PC-9 (cell line): ENCODE measurements around the gene GTPBP6. TPM values are rescaled to one million over a fixed set of nuclear protein-coding genes. Genes with fewer than 3 reads are reported as not detected.
A peak's percentile ranks its signal among the peaks of the same experiment; 100 is the strongest.
"Not testable (repeated sequence)": the region's sequence is repeated elsewhere in the genome, so short reads cannot be mapped to it uniquely, and the experiment has no call there.

Source experiments
- BruUV-seq: library from RNA; stranded (reverse); fragments of 400-500 nt; replicated peaks from 2 replicates; lab custom pipeline; 2021; lab: Mats Ljungman, UMichigan
- CTCF ChIA-PET: fragments of 300-600 bp; sonication (Branson Sonifier 250); formaldehyde crosslinking; loops from one replicate; lab custom pipeline; 2022; ENCODE audit warnings: antibody characterized with exemption; lab: Charles Lee
- POLR2A ChIA-PET: fragments of 300-600 bp; sonication (Branson Sonifier 250); formaldehyde crosslinking; loops from one replicate; lab custom pipeline; 2022; ENCODE audit warnings: antibody characterized with exemption; ENCODE audit not compliant: unreplicated experiment; lab: Charles Lee
- DNase-seq, 2 experiments: peaks; one replicate each; pipeline versions ENCODE4 v3.0.0 to v3.0.0-alpha.2; 2015 to 2022; ENCODE audit warnings: mixed read lengths in 1 of 2
- H2AFZ ChIP-seq: fragments of 200-600 bp; sonication (generic); 2 replicates; pipeline ENCODE4 v1.8.1; 2017; ENCODE audit warnings: antibody characterized with exemption
- H3F3A ChIP-seq: fragments of 200-600 bp; sonication (generic); 2 replicates; pipeline ENCODE4 v1.8.1; 2017; ENCODE audit warnings: antibody characterized with exemption, mild to moderate bottlenecking, low read depth; ENCODE audit not compliant: insufficient read depth
- H3K27ac ChIP-seq: fragments of 200-600 bp; sonication (generic); 2 replicates; pipeline ENCODE4 v1.6.1; 2016; ENCODE audit warnings: mixed run types
- H3K27me3 ChIP-seq: fragments of 200-600 bp; sonication (generic); 2 replicates; pipeline ENCODE4 v1.6.1; 2016; ENCODE audit warnings: low read depth, mixed run types; ENCODE audit not compliant: insufficient read depth
- H3K36me3 ChIP-seq: fragments of 200-600 bp; sonication (generic); 2 replicates; pipeline ENCODE4 v1.6.1; 2016; ENCODE audit warnings: low read depth, mixed run types
- H3K4me1 ChIP-seq: fragments of 200-600 bp; sonication (generic); replicated peaks from 2 replicates; pipeline ENCODE4 v1.6.1; 2016; ENCODE audit warnings: mixed run types; ENCODE audit not compliant: insufficient read depth
- H3K4me2 ChIP-seq: fragments of 200-600 bp; sonication (generic); 2 replicates; pipeline ENCODE4 v1.6.1; 2017; ENCODE audit warnings: mixed run types
- H3K4me3 ChIP-seq: fragments of 200-600 bp; sonication (generic); 2 replicates; pipeline ENCODE4 v1.6.1; 2016; ENCODE audit warnings: mixed run types
- H3K79me2 ChIP-seq: fragments of 200-600 bp; sonication (generic); 2 replicates; pipeline ENCODE4 v1.6.1; 2017; ENCODE audit warnings: low read depth, mixed run types
- H3K9me2 ChIP-seq: fragments of 200-600 bp; sonication (generic); 2 replicates; pipeline ENCODE4 v1.8.1; 2017; ENCODE audit warnings: mild to moderate bottlenecking; ENCODE audit not compliant: insufficient read depth
- H3K9me3 ChIP-seq: fragments of 200-600 bp; sonication (generic); 2 replicates; pipeline ENCODE4 v1.8.1; 2016; ENCODE audit warnings: low read depth; ENCODE audit not compliant: insufficient read depth
- H4K20me1 ChIP-seq: fragments of 200-600 bp; sonication (generic); 2 replicates; pipeline ENCODE4 v1.8.1; 2017; ENCODE audit not compliant: insufficient read depth
- EZH2 ChIP-seq: fragments of 200-600 bp; sonication (generic); IDR thresholded peaks from 2 replicates; pipeline ENCODE4 v1.8.0; 2017; ENCODE audit warnings: antibody characterized with exemption, low read depth
- intact Hi-C: fragments of 100-400 bp; cut with micrococcal nuclease; formaldehyde crosslinking; loops from one replicate; pipeline ENCODE4 v1.10.0; 2022; ENCODE audit not compliant: unreplicated experiment
- total RNA-seq: library from RNA; stranded (reverse); gene quantifications from 2 replicates; pipeline ENCODE4 v1.2.3, GENCODE V29; 2021
- TF ChIP-seq, protein P1 (sequence below): fragments of 200-600 bp; sonication (generic); conservative IDR thresholded peaks from 2 replicates; pipeline ENCODE4 v1.6.1; 2017; ENCODE audit warnings: mixed run types, antibody characterized with exemption, mild to moderate bottlenecking, moderate library complexity

The GTPBP6 gene
- total RNA-seq, 1 experiment from 2014 or later, result 43.5 TPM

DNA sequence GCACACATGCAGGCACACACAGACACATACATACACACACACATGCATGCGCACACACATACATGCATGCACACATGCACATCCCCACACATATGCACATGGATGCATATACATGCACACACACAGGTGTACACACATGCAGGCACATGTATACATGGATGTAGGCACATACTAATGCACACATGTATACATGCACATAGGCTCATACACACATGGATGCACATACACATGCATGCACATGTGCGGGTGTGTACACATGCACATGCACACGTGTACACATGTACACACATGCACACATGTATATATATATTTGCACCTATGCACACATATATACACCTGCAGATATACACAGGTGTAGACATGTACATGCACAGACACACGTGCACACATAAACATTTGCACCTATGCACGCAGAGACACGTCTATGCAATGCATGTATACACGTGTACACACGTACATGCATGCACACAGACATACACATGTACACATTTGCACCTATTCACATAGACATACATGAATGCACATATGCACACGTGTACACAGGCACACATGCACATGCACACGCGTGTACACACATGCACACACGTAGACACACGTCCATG, 33.4 kb downstream of the GTPBP6 start:
- H3F3A ChIP-seq, result peaks cover 8% of the 10 kb centered on the region; the same call in 1 of the 2 replicates
- H4K20me1 ChIP-seq, result no peaks in the 10 kb centered on the region
- no peak overlapping the region for H3K4me2 ChIP-seq
- TF ChIP-seq, protein P1, sequence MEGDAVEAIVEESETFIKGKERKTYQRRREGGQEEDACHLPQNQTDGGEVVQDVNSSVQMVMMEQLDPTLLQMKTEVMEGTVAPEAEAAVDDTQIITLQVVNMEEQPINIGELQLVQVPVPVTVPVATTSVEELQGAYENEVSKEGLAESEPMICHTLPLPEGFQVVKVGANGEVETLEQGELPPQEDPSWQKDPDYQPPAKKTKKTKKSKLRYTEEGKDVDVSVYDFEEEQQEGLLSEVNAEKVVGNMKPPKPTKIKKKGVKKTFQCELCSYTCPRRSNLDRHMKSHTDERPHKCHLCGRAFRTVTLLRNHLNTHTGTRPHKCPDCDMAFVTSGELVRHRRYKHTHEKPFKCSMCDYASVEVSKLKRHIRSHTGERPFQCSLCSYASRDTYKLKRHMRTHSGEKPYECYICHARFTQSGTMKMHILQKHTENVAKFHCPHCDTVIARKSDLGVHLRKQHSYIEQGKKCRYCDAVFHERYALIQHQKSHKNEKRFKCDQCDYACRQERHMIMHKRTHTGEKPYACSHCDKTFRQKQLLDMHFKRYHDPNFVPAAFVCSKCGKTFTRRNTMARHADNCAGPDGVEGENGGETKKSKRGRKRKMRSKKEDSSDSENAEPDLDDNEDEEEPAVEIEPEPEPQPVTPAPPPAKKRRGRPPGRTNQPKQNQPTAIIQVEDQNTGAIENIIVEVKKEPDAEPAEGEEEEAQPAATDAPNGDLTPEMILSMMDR, result no peak
- TF ChIP-seq EZH2, result no peak
- H3K79me2 ChIP-seq, result no peaks in the 10 kb centered on the region
- H3K9me2 ChIP-seq, result no peaks in the 10 kb centered on the region
- H3K27me3 ChIP-seq, result no peaks in the 10 kb centered on the region
- no peak for DNase-seq
- ChIA-PET CTCF (no interaction called here), POLR2A (no interaction called here)
- no peaks in the 10 kb centered on the region for H3K4me1 ChIP-seq
- H2AFZ ChIP-seq, result no peak overlapping the region
- H3K9me3 ChIP-seq, result no peaks in the 10 kb centered on the region
- intact Hi-C loops, result no loop called here
- no peaks in the 10 kb centered on the region for H3K36me3 ChIP-seq
- no TSS peak for BruUV-seq
- no peak overlapping the region for H3K27ac ChIP-seq
- H3K4me3 ChIP-seq, result no peak overlapping the region

DNA sequence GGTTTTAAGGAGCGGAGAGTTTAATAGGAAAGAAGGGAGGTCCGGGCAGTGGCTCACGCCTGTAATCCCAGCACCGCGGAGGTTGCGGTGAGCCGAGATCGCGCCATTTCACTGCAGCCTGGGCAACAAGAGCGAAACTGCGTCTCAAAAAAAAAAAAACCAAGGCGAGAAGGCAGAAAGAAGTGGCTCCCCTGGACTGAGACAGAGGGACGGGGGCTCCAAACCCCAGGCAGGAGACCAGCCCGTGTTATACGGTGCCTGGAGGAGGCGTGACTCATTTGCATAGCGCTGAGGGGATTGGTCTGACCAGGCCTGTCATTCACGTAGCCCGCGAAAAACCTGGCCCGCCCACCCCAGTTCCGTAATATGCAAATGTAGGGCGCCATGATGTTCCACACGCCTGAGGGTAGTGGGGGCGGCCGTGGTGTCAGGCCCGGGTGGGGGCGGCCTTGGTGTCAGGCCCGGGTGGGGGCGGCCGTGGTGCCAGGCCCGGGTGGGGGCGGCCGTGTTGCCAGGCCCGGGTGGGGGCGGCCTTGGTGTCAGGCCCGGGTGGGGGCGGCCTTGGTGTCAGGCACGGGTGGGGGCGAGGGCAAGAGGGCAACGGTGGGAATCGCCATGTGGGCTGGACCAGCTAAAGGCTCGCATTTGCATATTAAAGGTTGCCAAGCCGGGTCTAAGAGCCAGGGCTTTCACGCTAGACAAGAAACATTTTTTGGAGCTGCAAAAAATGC, 35.3 kb downstream of the GTPBP6 start:
- H3F3A ChIP-seq, result peaks cover 8% of the 10 kb centered on the region; the same call in 1 of the 2 replicates
- intact Hi-C loops, result loop anchor here (2.0 kb wide), 1 partner anchor 36 kb away; the partner anchor contains the start of gene GTPBP6
- H2AFZ ChIP-seq, result peak overlapping the region; percentile 75; the same call in 1 of the 2 replicates
- no peaks in the 10 kb centered on the region for H4K20me1 ChIP-seq
- no peak for TF ChIP-seq EZH2
- TF ChIP-seq, protein P1, result no peak
- no peaks in the 10 kb centered on the region for H3K27me3 ChIP-seq
- H3K4me3 ChIP-seq, result peak overlapping the region; percentile 72
- H3K36me3 ChIP-seq, result no peaks in the 10 kb centered on the region
- no TSS peak for BruUV-seq
- H3K4me1 ChIP-seq, result no peaks in the 10 kb centered on the region
- CTCF ChIA-PET, result no interaction called here
- no peak overlapping the region for H3K27ac ChIP-seq
- H3K4me2 ChIP-seq, result peak overlapping the region; percentile 76
- H3K9me3 ChIP-seq, result no peaks in the 10 kb centered on the region
- POLR2A ChIA-PET, result no interaction called here
- no peaks in the 10 kb centered on the region for H3K79me2 ChIP-seq
- DNase-seq, result peak; percentile 57 to 70
- no peaks in the 10 kb centered on the region for H3K9me2 ChIP-seq

DNA sequence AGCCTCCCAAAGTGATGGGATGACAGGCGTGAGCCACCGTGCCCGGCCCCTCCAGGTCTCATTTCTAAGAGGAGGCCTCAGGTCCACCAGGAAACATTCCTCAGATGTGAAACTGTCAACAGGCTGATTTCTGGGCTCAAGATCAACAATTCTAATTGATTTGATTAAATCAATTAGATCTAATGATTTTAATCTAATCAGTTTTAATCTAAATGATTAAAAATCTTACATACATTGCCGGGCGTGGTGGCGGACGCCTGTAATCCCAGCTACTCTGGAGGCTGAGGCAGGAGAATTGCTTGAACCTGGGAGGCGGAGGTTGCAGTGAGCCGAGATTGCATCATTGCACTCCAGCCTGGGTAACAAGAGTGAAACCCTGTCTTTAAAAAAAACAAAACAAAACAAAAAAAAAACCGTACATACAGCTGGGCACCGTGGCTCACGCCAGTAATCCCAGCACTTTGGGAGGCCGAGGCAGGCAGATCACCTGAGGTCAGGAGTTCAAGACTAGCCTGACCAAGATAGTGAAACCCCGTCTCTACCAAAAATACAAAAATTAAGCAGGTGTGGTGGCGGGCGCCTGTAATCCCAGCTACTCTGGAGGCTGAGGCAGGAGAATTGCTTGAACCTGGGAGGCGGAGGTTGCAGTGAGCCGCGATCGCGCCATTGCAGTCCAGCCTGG, 36.5 kb downstream of the GTPBP6 start:
- CTCF ChIA-PET, H4K20me1 ChIP-seq, H3K9me3 ChIP-seq, H3F3A ChIP-seq, BruUV-seq, DNase-seq, H3K4me3 ChIP-seq, H3K4me1 ChIP-seq, H3K4me2 ChIP-seq, H3K36me3 ChIP-seq, H3K27me3 ChIP-seq, H2AFZ ChIP-seq, POLR2A ChIA-PET, H3K79me2 ChIP-seq, H3K27ac ChIP-seq, H3K9me2 ChIP-seq: not testable (repeated sequence)
- intact Hi-C loops, result loop anchor here (2.0 kb wide), 1 partner anchor 37 kb away; the partner anchor contains the start of gene GTPBP6
